GM18907 (cell line): ENCODE data around the gene CCDC191.

Experiments
- ATAC-seq: cut with Tn5 transposase; IDR thresholded peaks from one replicate; pipeline ENCODE4 v1.9.1; 2021; ENCODE audit warnings: mild to moderate bottlenecking, moderate library complexity; ENCODE audit not compliant: unreplicated experiment

Gene CCDC191

GRCh38 chr3:113977822-113978221, 78.5 kb downstream of the CCDC191 start:
- no peak for ATAC-seq

- no peak for ATAC-seq
These were observed 87.3 kb downstream of the CCDC191 start for GRCh38 chr3:113968986-113969385.

GRCh38 chr3:113966172-113966571, 90.2 kb downstream of the CCDC191 start:
- no peak for ATAC-seq

GRCh38 chr3:113963879-113964278, 92.4 kb downstream of the CCDC191 start:
- no peak for ATAC-seq

GRCh38 chr3:113954091-113954685, 102.1 kb downstream of the CCDC191 start:
- ATAC-seq: no peak

- no peak for ATAC-seq
These were observed 102.6 kb downstream of the CCDC191 start for GRCh38 chr3:113953677-113954076.

- ATAC-seq: no peak
These were observed 103.4 kb downstream of the CCDC191 start for GRCh38 chr3:113952921-113953320.

GRCh38 chr3:113948015-113948917, 108.1 kb downstream of the CCDC191 start:
- peak; percentile 63 for ATAC-seq

- peak; percentile 80 for ATAC-seq
These were observed 108.8 kb downstream of the CCDC191 start, which contains the start of gene ZDHHC23 for GRCh38 chr3:113947372-113948014. Gene ZDHHC23 (plus strand): TSS chr3:113948013. CDS start chr3:113948803, 790 bp downstream.

- ATAC-seq: no peak
These were observed 109.5 kb downstream of the CCDC191 start for GRCh38 chr3:113946831-113947230.

- no peak for ATAC-seq
These were observed 128.8 kb downstream of the CCDC191 start for GRCh38 chr3:113927556-113927955.

GRCh38 chr3:113914646-113915045, 141.7 kb downstream of the CCDC191 start:
- no peak for ATAC-seq
